Activated gamma-delta T cell treated with Interleukin-2 at 50 U/mL for 16 hours (primary cell): Measurements from ENCODE around the gene MRTFA.

ENCODE experiments used
- DNase-seq: peaks from one replicate; pipeline ENCODE4 v3.0.0-alpha.2; 2020

MRTFA gene

GRCh38 chr22:40482886-40483285, 153.6 kb downstream of the MRTFA start:
- DNase-seq = no peak

GRCh38 chr22:40482391-40482790, 154.1 kb downstream of the MRTFA start:
- no peak for DNase-seq

- no peak for DNase-seq
These were observed 155.5 kb downstream of the MRTFA start for GRCh38 chr22:40480996-40481395.

DNA sequence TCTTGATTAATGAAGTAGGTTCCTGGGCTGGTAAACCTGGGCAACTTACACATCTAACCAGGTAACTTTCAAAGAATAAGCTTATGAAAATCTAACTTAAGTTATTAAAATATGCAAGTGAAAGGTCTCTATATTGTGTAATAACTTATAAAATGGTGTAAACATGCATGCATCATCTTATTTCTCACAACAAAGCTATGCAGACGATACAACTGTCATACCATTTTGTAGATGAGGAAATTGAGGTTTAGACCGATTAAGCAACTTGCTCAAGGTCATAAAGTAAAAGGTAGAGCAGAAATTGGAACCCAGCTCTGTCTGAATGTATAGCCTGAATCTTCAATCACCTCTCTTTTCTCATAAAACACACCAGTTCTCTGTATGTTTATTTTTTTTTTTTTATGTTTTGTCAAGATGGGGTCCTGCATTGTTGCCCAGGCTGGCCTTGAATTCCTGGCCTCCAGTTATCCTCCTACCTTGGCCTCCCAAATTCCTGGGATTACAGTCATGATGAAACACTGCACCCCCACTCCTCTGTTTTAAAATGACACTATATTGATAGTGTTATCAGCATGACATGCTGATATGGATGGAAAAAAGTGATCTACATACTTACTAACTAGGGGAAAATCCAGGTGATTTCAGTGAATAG, 156.5 kb downstream of the MRTFA start:
- no peak for DNase-seq

DNA sequence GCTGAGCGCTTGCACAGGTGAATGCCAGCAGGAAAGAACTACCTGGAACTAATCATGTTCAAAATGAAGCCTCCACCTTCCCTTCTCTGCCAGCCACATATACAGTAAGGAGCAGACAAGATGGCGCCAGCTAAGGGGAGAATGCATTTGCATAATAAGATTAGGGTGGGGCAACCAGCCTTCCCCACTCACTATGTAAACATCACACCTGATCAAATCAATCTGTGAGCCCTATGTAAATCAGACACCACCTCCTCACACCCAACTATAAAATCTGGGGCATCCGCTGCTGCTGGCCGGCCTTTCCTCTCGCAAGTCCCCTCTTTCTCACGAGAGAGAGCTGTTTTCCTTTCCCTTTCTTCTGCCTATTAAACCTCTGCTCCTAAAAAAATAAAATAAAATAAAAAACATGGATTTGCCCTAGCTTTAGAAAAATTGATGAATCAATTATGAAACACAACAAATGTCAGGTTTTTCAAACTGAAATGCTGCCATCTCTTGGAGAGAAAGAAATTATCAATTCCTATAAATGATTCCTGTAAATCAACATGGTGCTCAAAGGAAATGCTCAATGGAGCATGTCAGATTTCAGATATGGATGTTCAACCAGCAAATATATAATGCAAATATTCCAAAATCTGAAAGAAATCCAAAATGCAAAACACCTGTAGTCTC, 157.3 kb downstream of the MRTFA start:
- no peak for DNase-seq

DNA sequence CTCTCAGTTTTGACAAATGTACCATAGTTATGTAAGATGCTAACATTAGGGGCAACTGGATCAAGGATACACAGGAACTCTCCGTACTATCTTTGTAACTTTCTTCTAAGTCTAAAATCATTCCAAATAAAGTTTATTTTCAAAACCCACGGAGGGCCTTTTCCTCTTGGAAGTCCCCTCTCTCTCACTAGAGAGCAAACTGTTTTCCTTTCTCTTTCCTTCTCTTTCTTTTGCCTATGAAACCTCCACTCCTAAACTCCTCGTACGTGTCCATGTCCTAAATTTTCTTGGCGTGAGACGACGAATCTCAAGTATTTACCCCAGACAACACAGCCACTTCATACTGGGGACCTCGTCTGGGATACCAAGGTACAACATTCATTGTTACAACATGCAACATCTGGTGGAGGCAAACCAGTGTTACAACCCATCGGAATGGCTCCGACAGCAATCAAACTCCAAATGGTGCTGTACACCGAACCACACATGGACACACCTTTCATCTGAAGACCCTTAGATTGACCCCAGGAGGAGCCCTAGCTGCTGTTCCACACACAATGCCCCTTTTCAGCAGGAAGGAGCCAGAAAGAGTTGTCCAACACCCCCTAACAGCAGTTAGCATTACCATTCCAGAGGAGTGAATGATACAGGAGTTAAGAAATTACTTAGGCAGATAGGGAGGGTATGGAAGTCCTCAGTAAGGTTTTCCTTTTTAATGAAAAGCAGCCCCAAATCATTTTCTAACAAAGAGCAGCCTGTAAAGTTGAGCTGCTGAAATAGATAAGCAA, 158.0 kb downstream of the MRTFA start:
- no peak for DNase-seq

DNA sequence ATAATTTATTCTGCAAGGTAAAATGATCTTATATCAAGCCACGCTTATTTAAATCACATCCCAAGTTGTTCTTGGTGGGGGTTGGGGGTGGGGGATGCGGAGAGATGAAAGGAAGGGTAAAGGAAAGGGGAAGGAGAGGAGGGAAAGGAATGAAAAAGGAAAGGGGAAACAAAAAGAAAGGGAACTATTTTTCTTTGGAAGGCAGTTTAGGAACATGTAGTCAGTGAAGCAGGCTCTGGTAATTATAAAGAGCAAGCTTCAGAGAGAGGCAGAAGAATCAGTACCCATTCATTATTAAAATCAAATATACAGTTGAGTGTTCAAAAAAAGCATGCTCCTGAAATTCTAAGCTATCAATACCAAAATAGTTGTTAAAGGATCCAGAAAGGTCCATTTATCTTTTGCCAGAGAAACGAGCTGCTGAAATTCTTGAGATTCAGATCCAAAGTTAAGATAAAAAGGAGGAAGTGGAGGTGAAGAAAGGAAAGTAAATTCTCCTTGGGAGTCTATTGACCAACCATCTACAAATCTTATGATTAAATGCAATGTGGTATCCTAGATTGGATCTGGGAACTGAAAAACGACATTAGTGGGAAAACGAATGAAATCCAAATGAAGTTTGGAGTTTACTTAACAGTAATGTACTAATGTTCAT, 158.7 kb downstream of the MRTFA start:
- no peak for DNase-seq

- no peak for DNase-seq
These were observed 160.2 kb downstream of the MRTFA start for GRCh38 chr22:40476341-40476740.

DNA sequence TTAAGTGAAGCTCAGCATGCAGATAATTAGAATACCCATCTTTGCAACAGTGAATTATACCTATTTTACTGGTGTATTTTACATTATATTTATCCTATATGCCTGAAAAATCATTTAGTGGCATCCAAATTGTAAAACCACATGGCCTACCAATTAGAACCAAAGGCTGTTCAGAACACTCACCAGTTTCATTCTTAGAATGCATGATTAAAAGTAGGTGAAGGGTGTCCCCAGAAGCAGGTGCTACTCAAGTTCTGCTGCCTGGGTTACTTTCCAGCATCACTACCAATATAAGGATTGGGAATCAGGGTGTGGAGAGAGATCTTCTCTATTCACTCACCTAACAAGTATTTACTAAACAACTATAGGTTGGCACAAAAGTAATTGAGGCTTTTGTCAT, 162.8 kb downstream of the MRTFA start:
- no peak for DNase-seq

- DNase-seq = no peak
These were observed 163.9 kb downstream of the MRTFA start for GRCh38 chr22:40472579-40472978.

DNA sequence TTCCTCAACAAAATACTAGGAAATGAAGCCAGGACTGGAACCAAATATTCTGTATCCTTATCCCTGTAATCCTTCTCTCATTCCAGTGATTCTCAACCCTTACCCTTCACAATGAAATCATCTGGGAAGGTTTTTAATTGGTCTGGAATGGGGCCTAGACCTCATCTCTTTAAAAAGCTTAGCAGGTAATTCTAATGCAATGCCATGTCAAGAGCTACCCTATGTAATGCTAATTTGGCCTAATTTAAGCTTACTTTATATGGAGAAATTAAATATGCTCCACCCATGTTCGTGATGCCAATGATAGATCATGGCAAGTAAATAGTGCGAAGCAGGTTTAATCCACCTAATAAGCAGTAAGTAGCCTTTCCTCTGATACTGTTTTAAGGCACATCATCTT, 164.5 kb downstream of the MRTFA start:
- DNase-seq = no peak

DNA sequence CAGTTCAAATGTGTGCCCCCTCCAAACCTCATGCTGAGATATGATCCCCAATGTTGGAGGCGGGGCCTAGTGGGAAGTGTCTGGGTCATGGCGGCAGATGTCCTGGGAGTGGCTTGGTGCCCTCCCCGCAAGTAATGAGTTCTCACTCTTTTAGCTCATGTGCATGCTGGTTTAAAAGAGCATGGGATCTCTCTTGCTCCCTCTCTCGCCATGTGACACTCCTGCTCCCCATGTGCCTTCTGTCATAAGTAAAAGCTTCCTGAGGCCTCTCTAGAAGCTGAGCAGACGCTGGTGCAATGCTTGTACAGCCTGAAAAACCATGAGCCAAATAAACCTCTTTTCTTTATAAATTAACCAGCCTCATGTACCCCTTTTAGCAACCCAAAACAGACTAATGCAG, 167.3 kb downstream of the MRTFA start:
- DNase-seq = no peak

DNA sequence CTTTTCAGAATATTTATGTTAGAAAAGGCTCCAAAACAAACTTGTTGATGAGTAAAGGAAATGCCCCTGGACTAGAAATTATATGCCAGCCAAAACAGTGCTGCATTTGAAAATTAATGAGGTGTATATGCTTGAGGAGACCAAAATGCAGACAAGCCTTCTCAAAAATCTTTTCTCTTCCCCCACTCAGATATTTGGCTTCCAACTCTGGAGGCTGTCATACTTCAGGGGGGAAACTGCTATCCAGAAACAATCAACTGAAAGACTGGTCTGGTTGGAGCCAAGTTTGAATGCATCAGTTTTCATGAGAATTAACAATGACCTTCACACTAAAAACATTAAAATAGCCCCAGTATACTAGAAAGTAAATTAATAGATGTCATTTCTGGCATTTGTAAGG, 167.9 kb downstream of the MRTFA start:
- DNase-seq = no peak

- DNase-seq = no peak
These were observed 169.5 kb downstream of the MRTFA start for GRCh38 chr22:40466976-40467375.

DNA sequence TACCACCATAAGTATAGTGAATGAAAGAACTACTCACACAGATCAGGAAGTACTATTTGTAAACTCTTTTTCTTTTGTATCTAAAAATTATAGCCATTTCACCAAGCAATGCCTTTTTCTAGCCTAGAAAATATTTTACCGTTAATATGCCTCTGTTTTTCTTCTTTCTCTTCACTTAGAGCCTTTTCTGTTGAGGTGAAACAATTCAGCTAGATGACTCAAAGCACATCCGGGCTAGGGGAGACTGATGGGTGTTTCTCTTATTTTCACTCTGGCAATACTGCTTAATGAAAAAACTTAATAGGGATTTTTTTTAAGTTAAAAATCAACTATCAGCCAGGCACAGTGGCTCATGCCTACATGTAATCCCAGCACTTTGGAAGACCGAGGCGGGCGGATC, 172.8 kb downstream of the MRTFA start:
- peak; percentile 33 for DNase-seq

DNA sequence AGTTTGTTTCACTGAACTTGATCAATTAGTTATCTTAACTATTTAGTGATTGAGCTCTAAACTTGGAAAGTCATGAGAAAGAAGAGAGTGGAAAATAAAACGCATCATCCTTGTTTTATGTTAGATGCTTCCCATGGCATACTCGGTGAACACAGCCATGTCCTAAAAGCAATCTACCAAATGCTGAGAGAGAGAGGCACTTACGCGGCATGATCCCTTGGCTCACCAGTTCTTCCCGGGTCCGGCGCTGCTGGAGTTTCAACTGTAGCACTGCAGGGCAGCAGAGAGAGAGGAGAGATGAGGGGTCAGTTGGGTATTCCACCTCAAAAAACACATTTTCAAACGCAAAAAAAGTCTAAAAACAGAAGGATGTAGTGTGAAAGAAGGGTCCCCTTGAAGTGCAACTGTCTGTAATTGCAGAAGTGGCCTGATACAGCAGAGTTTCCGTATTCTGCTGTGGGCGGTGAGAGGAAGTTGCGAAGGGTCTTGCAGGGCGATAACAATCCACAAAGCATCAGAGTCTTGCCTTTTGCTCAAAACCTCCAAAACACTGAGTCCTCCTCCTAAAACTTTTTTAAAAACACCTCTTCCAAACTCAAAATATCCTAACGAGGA, 173.4 kb downstream of the MRTFA start:
- DNase-seq = peak; percentile 50

DNA sequence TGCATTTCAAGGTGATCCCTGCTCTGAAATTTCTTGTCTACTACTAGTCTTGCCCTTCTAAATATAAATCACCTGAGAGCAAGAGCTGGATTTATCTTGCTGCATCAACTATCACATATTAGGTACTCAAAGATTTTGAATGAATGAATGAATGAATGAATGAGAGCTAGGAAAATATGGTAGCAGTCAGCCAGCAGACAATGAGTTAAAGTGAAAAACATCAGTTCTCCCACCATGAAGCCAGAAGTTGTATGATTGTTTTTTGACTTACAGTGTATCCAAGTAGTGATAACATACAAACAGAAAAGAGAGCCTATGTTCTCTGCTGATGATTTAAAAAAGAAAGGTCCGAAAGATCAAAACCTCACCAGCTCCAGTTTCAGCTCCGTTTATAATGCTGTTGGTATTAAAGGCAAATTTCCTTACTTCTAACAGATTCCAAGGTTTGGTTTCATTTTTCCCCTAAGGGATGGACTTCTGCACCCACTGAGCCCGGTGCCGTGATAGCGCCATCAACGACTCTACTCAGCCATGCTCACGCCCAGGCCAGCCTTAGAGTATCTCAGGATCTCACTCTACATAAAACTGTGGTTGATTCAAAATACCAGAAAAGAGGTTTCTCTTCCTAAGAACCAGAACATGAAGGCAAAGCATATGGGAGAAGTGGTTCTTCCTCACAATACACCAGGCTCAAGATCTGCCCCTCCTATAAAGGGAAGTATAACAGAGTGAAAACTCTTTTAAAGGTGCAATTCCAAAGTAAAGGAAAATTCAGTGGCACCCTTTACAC, 174.1 kb downstream of the MRTFA start:
- peak; percentile 12 for DNase-seq

- no peak for DNase-seq
These were observed 182.8 kb downstream of the MRTFA start for GRCh38 chr22:40453671-40454070.

DNA sequence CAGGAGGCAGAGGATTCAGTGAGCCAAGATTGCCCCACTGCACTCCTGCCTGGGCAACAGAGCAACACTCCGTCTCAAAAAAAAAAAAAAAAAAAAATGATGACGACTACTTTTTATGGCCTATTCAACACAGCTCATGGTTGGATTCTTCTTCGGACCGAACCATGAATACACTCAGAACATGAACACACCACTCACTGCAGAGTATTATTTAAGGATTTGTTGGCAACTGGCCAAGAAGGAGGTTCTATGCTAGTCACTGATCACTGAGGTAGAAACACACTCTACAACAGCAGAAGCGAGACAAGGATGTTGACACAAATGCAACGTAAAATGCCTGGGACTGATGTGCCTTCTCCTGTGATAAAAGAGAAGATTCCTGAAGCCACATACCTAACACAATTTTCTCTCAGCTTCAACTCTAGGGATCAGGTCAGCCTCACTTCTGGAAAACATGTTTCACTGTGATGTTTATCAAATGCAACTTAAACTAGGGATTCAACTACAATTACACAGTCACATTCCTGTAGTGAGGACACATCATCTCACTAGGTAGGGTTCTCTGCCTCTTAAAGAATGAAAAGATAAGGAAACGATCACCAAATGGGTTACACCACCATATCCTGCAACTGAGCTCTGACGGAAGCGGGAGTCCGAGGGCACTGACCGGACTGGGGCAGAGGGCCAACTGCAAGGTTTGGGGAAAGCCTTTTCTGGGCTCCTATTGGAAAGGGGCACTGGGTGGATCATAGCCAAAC, 183.6 kb downstream of the MRTFA start:
- DNase-seq = no peak

- DNase-seq = peak; percentile 17
These were observed 185.3 kb downstream of the MRTFA start for GRCh38 chr22:40451210-40451609.

DNA sequence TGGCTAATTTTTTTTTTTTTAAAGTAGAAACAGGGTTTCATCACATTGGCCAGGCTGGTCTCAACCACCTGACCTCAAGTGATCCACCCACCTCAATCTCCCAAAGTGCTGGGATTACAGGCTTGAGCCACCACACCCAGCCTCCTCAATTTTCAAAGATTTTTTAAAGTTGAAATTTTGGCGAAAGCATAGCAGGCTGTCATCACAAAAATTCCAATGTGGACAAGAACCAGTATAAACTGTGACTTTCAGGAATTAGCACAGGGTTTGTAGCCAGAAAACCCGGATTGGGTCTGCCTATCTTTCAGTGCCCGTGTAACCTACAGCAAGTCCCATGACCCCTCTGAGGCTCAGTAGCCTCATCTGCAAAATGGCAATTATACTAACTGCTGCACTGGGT, 185.9 kb downstream of the MRTFA start:
- no peak for DNase-seq

GRCh38 chr22:40449676-40450035, 186.9 kb downstream of the MRTFA start:
- DNase-seq = no peak
